Activated CD4-positive, alpha-beta T cell treated with anti-CD3 and anti-CD28 coated beads, Interleukin-2, amount 10 ng/mL, durations not matched to agents 24 days and 14 days (primary cell): ENCODE measurements around the gene ZNF780B. TPM values are rescaled to one million over a fixed set of nuclear protein-coding genes. Genes with fewer than 3 reads are reported as not detected.

Experiments
- DNase-seq: peaks from one replicate; pipeline ENCODE4 v3.0.0; 2022
- H3K27ac Mint-ChIP-seq: one replicate; pipeline ENCODE4 v1.8.0; 2022; ENCODE audit warnings: mild to moderate bottlenecking, mixed read lengths
- H3K27me3 Mint-ChIP-seq: one replicate; pipeline ENCODE4 v1.8.0; 2022; ENCODE audit warnings: mixed read lengths
- H3K36me3 Mint-ChIP-seq: one replicate; pipeline ENCODE4 v1.8.0; 2022; ENCODE audit warnings: low read depth, mild to moderate bottlenecking, mixed read lengths
- H3K4me1 Mint-ChIP-seq: one replicate; pipeline ENCODE4 v1.8.0; 2021; ENCODE audit warnings: mixed read lengths
- H3K4me3 Mint-ChIP-seq: one replicate; pipeline ENCODE4 v1.8.0; 2022; ENCODE audit warnings: mild to moderate bottlenecking, moderate library complexity, mixed read lengths
- H3K9me3 Mint-ChIP-seq: one replicate; pipeline ENCODE4 v1.8.0; 2021; ENCODE audit warnings: mixed read lengths
- intact Hi-C: fragments of 100-400 bp; cut with micrococcal nuclease; formaldehyde crosslinking; loops from one replicate; pipeline ENCODE4 v1.15.1; 2023
- total RNA-seq: library from RNA; stranded (reverse); gene quantifications from 2 replicates; pipeline ENCODE4 v1.2.3, GENCODE V29; 2022

ZNF780B gene
- total RNA-seq, 1 donor from 2014 or later = 24.6 TPM

DNA sequence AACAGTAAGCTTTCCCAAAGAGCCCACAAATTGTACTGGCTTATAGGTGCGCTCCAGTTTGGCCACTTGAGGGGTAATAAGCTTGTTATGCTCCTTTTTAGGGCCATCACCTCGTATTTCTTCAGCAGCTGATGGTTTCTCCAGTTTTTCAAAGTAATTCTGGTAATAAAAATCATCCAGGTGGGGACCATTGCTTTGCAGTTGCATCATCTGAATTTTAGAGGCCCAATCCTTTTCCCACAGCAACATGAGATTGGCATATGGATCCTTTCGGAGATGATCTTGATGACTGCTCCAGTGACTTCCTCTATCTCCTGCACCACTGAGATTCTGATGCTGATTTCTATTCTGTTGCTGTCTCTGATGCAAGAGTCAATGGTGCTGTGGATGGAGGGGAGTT is 32.1 kb downstream of the ZNF780B start:
- Mint-ChIP-seq H3K27ac (no peak overlapping the region), H3K4me3 (no peak overlapping the region), H3K27me3 (no peaks in the 10 kb centered on the region), H3K36me3 (peaks cover 16% of the 10 kb centered on the region), H3K4me1 (no peaks in the 10 kb centered on the region), H3K9me3 (peaks cover 42% of the 10 kb centered on the region)
- intact Hi-C loops = no loop called here
- DNase-seq = no peak

DNA sequence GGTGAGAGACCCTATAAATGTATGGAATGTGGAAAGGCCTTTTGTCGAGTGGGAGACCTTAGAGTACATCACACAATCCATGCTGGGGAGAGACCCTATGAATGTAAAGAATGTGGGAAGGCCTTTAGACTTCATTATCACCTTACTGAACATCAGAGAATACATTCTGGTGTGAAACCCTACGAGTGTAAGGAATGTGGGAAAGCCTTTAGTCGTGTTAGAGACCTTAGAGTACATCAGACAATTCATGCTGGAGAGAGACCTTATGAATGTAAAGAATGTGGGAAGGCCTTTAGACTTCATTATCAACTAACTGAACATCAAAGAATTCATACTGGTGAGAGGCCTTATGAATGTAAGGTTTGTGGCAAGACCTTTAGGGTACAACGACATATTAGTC is 42.0 kb downstream of the ZNF780B start:
- intact Hi-C loops = no loop called here
- DNase-seq = no peak
- H3K36me3 Mint-ChIP-seq = peaks cover 65% of the 10 kb centered on the region
- no peak overlapping the region for H3K4me3 Mint-ChIP-seq
- no peaks in the 10 kb centered on the region for H3K27me3 Mint-ChIP-seq
- H3K27ac Mint-ChIP-seq = no peak overlapping the region
- H3K4me1 Mint-ChIP-seq = no peaks in the 10 kb centered on the region
- H3K9me3 Mint-ChIP-seq = peaks cover 38% of the 10 kb centered on the region

DNA sequence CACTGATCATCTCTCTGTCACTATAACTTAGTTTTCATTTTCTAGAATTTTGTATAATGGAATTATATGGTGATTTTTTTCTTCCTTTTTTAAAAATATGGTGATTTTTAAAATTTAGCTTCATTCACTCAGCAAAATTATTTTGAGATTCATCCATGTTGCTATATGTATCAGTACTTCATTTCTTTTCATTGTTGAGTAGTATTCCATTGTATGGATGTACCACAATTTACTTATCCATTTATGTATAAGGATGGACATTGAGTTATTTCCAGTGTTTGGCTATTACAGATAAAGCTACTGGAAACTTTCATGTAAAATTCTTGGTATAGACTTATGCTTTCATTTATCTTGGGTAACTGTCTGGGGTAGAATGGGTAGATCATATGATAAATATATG is 46.4 kb downstream of the ZNF780B start:
- peaks cover 5% of the 10 kb centered on the region for H3K4me1 Mint-ChIP-seq
- H3K9me3 Mint-ChIP-seq = peaks cover 35% of the 10 kb centered on the region
- H3K36me3 Mint-ChIP-seq = peaks cover 86% of the 10 kb centered on the region

DNA sequence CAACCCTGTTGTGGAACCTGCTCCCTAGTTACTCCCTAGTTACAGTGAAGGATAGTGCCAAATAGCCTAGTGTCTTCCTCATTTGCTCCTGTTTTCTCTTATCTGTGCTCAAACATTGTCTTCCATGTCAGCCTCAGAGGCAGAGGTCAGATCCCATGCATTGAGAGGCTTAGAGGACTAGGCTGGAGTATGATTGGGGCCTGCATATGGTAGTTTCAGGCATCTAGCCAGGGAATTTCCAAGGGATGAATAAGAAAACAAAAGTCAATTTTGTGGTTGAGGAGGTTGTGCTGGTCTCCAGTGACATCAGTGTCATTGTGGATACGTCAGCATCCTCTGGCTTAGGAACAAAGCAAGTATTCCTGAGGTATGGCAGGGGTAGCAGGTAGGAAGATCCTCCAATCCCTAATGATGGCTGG is 49.7 kb downstream of the ZNF780B start:
- intact Hi-C loops = no loop called here
- Mint-ChIP-seq H3K4me3 (no peak overlapping the region), H3K27me3 (no peaks in the 10 kb centered on the region), H3K27ac (no peak overlapping the region), H3K4me1 (peaks cover 5% of the 10 kb centered on the region), H3K9me3 (peaks cover 16% of the 10 kb centered on the region), H3K36me3 (peaks cover 53% of the 10 kb centered on the region)
- DNase-seq = no peak

More for the DNA sequence above, 46.4 kb downstream of the ZNF780B start:
- intact Hi-C loops = no loop called here
- Mint-ChIP-seq H3K27ac (no peak overlapping the region), H3K4me3 (no peak overlapping the region), H3K27me3 (no peaks in the 10 kb centered on the region)
- no peak for DNase-seq

- no peak for DNase-seq
- Mint-ChIP-seq H3K4me3 (no peak overlapping the region), H3K4me1 (peaks cover 5% of the 10 kb centered on the region), H3K9me3 (peaks cover 16% of the 10 kb centered on the region), H3K27ac (no peak overlapping the region), H3K27me3 (no peaks in the 10 kb centered on the region), H3K36me3 (peaks cover 51% of the 10 kb centered on the region)
- intact Hi-C loops = no loop called here
These were observed 50.2 kb downstream of the ZNF780B start for GRCh38 chr19:40005691-40006272.

DNA sequence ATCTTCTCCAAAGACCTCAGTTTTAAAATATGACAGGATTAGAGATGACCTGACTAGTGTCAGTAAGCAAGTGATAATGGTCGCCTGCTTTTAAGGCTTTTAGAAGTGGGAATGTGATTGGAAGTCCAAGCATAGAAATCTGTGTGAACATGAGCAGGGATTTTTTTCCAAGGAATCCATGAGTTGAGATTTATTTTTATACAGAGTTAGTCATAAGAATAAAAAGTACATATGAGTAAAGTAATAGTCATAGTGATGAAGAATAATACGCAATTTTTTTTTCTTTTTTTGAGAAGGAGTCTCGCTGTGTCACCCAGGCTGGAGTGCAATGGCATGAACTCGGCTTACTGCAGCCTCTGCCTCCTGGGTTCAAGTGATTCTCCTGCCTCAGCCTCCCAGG is 57.5 kb downstream of the ZNF780B start:
- Mint-ChIP-seq H3K9me3 (peaks cover 5% of the 10 kb centered on the region), H3K27ac (peak overlapping the region; percentile 3), H3K27me3 (no peaks in the 10 kb centered on the region), H3K4me3 (peak overlapping the region; percentile 41), H3K36me3 (peaks cover 25% of the 10 kb centered on the region), H3K4me1 (peaks cover 18% of the 10 kb centered on the region)
- intact Hi-C loops = loop anchor here (5.0 to 10.0 kb wide), 2 partner anchors 59 to 286 kb away; partner anchors contain the start of genes AKT2 and ZNF780B
- DNase-seq = no peak

DNA sequence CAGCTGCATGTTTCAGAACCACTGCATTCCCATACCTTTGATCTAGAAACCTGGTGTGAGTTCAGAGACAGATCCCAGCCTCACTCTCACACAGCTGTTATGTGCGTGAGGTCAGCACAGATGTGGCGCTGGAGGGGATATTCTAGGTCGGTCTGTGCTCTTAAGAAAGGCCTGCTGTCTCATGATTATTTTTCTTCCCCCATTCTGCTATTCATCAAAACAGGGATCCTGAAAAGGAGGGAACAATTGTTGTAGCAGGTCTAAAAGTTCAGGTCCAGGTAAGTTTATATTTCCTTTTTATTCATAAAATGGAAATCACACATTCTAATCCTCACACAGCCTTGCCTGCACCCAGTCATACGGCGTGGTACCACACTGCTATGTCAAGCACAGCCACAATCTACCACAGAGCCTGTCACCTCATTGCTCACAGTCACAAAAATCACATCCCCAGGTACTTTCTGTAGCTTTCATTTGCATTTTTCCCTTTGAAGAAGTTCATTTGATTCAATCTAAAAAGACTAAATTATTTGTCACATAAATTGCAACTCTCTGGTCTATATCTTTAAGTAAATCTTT is 58.3 kb downstream of the ZNF780B start:
- H3K4me3 Mint-ChIP-seq = peak overlapping the region; percentile 90
- H3K36me3 Mint-ChIP-seq = peaks cover 32% of the 10 kb centered on the region
- peaks cover 5% of the 10 kb centered on the region for H3K9me3 Mint-ChIP-seq
- intact Hi-C loops = loop anchor here (1.0 to 10.0 kb wide), 4 partner anchors 26 to 287 kb away; partner anchors contain the start of genes AKT2, PSMC4, ZNF780A and ZNF780B
- peaks cover 21% of the 10 kb centered on the region for H3K4me1 Mint-ChIP-seq
- H3K27me3 Mint-ChIP-seq = no peaks in the 10 kb centered on the region
- no peak for DNase-seq
- H3K27ac Mint-ChIP-seq = peak overlapping the region; percentile 95

GRCh38 chr19:39996811-39997637 is 59.0 kb downstream of the ZNF780B start, which contains the start of gene ZNF546:
TSS of gene ZNF546 (plus strand) at chr19:39997060. CDS start at chr19:39998327, 1,267 bp downstream.
- intact Hi-C loops = loop anchor here (1.0 to 10.0 kb wide), 4 partner anchors 26 to 288 kb away; partner anchors contain the start of genes AKT2, PSMC4, ZNF780A and ZNF780B
- Mint-ChIP-seq H3K4me1 (peaks cover 24% of the 10 kb centered on the region), H3K9me3 (peaks cover 5% of the 10 kb centered on the region), H3K27me3 (no peaks in the 10 kb centered on the region), H3K27ac (peak within 1 kb of the TSS; percentile 95), H3K36me3 (peaks cover 36% of the 10 kb centered on the region), H3K4me3 (peak within 1 kb of the TSS; percentile 90)
- peak; percentile 97 for DNase-seq

DNA sequence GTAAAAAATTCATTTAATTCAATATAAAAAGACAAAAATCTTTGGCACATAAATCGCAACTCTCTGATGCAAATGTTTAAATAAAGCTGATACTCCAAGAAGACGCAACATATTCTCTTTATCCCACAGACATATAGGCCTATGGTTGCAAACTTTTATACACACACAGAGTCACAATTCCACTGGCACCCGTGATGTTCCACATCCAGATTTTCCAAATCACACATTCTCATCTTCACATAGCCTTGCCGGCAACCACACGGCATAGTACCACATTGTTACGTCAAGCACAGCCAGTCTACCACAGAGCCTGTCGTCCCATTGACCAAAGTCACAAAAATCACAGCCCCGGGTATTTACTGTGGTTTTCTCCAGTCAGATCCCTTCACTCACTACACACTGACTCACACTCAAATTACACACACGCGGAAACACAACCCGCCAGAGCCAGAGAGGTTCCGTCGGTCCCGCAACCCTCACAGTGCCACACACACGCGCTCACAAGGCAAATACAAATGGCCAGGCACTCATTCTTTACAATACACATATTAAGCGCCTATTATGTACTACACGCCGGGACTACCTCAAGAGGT is 59.7 kb downstream of the ZNF780B start:
- H3K27me3 Mint-ChIP-seq = no peaks in the 10 kb centered on the region
- H3K9me3 Mint-ChIP-seq = peaks cover 5% of the 10 kb centered on the region
- intact Hi-C loops = loop anchor here (5.0 to 10.0 kb wide), 2 partner anchors 61 to 288 kb away; partner anchors contain the start of genes AKT2 and ZNF780B

DNA sequence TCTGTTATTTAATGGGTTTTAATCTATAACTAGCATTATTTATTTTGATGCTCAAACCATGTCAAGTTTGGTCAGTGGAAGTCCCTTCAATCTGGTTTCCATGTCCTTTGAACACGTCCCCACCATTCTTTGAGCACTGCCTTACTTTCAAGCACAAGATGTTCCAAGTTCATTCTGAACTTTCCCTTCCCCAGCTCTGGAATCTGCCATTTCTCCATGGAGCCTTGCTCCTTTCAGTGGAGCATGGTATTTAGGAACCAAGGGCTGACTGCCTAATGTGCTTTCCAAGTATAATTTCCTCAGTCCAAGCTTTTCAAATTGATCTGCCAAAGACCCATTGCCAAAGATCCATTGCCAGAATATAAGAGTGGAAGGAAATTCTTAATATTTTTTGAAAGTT is 60.2 kb downstream of the ZNF780B start:
- no peaks in the 10 kb centered on the region for H3K27me3 Mint-ChIP-seq
- H3K9me3 Mint-ChIP-seq = peaks cover 5% of the 10 kb centered on the region
- DNase-seq = no peak
- H3K4me3 Mint-ChIP-seq = peak overlapping the region; percentile 90
- intact Hi-C loops = loop anchor here (5.0 to 10.0 kb wide), 2 partner anchors 62 to 289 kb away; partner anchors contain the start of genes AKT2 and ZNF780B
- H3K27ac Mint-ChIP-seq = peak overlapping the region; percentile 59
- H3K4me1 Mint-ChIP-seq = peaks cover 26% of the 10 kb centered on the region
- H3K36me3 Mint-ChIP-seq = peaks cover 37% of the 10 kb centered on the region

More for the DNA sequence above, 59.7 kb downstream of the ZNF780B start:
- Mint-ChIP-seq H3K4me1 (peaks cover 25% of the 10 kb centered on the region), H3K36me3 (peaks cover 37% of the 10 kb centered on the region), H3K27ac (peak overlapping the region; percentile 95), H3K4me3 (peak overlapping the region; percentile 90)
- no peak for DNase-seq

DNA sequence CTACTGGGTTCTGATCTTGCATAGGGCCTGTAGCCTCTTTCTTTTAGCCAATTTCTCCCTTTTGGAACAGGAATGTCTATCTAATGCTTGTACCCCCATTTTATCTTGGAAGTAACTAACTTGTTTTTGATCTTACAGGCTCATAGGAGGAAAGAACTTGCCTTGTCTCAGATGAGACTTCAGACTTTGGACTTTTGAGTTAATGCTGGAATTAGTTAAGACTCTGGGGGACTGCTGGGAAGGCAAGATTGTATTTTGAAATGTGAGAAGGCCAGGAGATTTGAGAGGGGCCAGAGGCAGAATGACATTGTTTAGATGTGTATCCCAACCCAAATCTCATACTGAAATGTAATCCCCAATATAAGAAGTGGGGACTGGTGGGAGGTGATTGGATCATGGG is 61.7 kb downstream of the ZNF780B start:
- no peak for DNase-seq
- peaks cover 30% of the 10 kb centered on the region for H3K4me1 Mint-ChIP-seq
- no peak overlapping the region for H3K4me3 Mint-ChIP-seq
- H3K27me3 Mint-ChIP-seq = no peaks in the 10 kb centered on the region
- peaks cover 45% of the 10 kb centered on the region for H3K36me3 Mint-ChIP-seq
- intact Hi-C loops = loop anchor here (10.0 kb wide), 1 partner anchor 290 kb away; the partner anchor contains the start of gene AKT2
- H3K9me3 Mint-ChIP-seq = peaks cover 5% of the 10 kb centered on the region
- no peak overlapping the region for H3K27ac Mint-ChIP-seq

GRCh38 chr19:39993605-39994004 is 62.4 kb downstream of the ZNF780B start:
- intact Hi-C loops = loop anchor here (10.0 kb wide), 1 partner anchor 291 kb away; the partner anchor contains the start of gene AKT2

DNA sequence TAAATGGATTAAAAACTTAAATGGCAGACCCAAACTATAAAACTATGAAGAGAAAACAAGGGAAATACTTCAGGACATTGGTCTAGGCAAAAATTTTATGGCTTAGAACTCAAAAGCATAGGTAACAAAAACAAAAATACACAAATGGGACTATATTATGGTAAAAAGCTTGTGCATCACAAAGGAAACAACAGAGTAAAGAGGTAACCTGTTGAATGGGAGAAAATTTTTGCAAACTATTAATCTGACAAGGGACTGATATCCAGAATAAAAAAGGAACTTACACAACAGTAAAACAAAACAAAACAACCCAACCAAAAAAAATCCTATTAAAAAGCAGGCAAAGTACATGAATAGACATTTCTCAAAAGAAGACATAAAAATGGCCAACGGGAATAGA is 68.4 kb downstream of the ZNF780B start:
- Mint-ChIP-seq H3K27me3 (no peaks in the 10 kb centered on the region), H3K27ac (no peak overlapping the region), H3K4me3 (no peak overlapping the region), H3K36me3 (peaks cover 62% of the 10 kb centered on the region), H3K4me1 (peaks cover 10% of the 10 kb centered on the region), H3K9me3 (peaks cover 35% of the 10 kb centered on the region)
- intact Hi-C loops = no loop called here
- no peak for DNase-seq

More at GRCh38 chr19:39993605-39994004, 62.4 kb downstream of the ZNF780B start:
- Mint-ChIP-seq H3K27ac (no peak overlapping the region), H3K27me3 (no peaks in the 10 kb centered on the region), H3K4me1 (peaks cover 30% of the 10 kb centered on the region), H3K4me3 (no peak overlapping the region), H3K9me3 (peaks cover 8% of the 10 kb centered on the region), H3K36me3 (peaks cover 47% of the 10 kb centered on the region)
- DNase-seq = no peak
